CD4-positive, CD25-positive, alpha-beta regulatory T cell (primary cell): ENCODE data around the gene NHEJ1. TPM values are rescaled to one million over a fixed set of nuclear protein-coding genes. Genes with fewer than 3 reads are reported as not detected.

Experiments used
- ATAC-seq, 2 donors: fragments of 150-1000 bp; cut with Tn5 transposase; one replicate each; pipeline ENCODE4 v1.10.0; 2021; ENCODE audit warnings: low read depth in 2 of 2, moderate number of reproducible peaks in 2 of 2, moderate library complexity in 1 of 2
- DNase-seq, 3 donors: peaks; one replicate each; pipeline versions ENCODE4 v3.0.0 to v3.0.0-alpha.2; 2012 to 2022; ENCODE audit warnings: mixed read lengths in 1 of 3
- H3K27ac ChIP-seq: one replicate; pipeline ENCODE4 v1.7.0; 2013; ENCODE audit warnings: mild to moderate bottlenecking, low read length; ENCODE audit not compliant: insufficient read depth, poor library complexity, severe bottlenecking
- H3K27me3 ChIP-seq: one replicate; pipeline ENCODE4 v1.7.0; 2013; ENCODE audit warnings: low read length; ENCODE audit not compliant: control insufficient read depth, insufficient read depth
- H3K36me3 ChIP-seq: one replicate; pipeline ENCODE4 v1.7.0; 2013; ENCODE audit warnings: mild to moderate bottlenecking, low read length, moderate library complexity; ENCODE audit not compliant: control insufficient read depth, insufficient read depth
- H3K4me1 ChIP-seq: 2 replicates; pipeline ENCODE4 v1.7.0; 2013; ENCODE audit warnings: mild to moderate bottlenecking, low read length; ENCODE audit not compliant: insufficient read depth, control insufficient read depth, poor library complexity, severe bottlenecking
- H3K4me3 ChIP-seq: one replicate; pipeline ENCODE4 v1.7.0; 2013; ENCODE audit warnings: low read depth, mild to moderate bottlenecking, low read length, moderate library complexity
- H3K9me3 ChIP-seq, 2 experiments: 1 replicate in 1 of 2; 2 replicates in 1 of 2; pipeline ENCODE4 v1.7.0; 2013; ENCODE audit warnings: low read length in 2 of 2, mild to moderate bottlenecking in 1 of 2, moderate library complexity in 1 of 2; ENCODE audit not compliant: control insufficient read depth in 2 of 2
- H3K27ac Mint-ChIP-seq, 3 donors: one replicate each; pipeline ENCODE4 v1.8.0; 2020 to 2022; ENCODE audit warnings: mild to moderate bottlenecking in 3 of 3, mixed read lengths in 3 of 3, moderate library complexity in 2 of 3
- H3K27me3 Mint-ChIP-seq: one replicate; pipeline ENCODE4 v1.8.0; 2022; ENCODE audit warnings: mild to moderate bottlenecking, mixed read lengths
- H3K36me3 Mint-ChIP-seq: one replicate; pipeline ENCODE4 v1.8.0; 2020; ENCODE audit warnings: mixed read lengths
- H3K4me1 Mint-ChIP-seq, 4 donors: one replicate each; pipeline ENCODE4 v1.8.0; 2020 to 2022; ENCODE audit warnings: mixed read lengths in 4 of 4, mild to moderate bottlenecking in 1 of 4
- H3K4me3 Mint-ChIP-seq, 4 donors: one replicate each; pipeline ENCODE4 v1.8.0; 2020 to 2022; ENCODE audit warnings: mild to moderate bottlenecking in 4 of 4, mixed read lengths in 4 of 4, moderate library complexity in 3 of 4
- H3K9me3 Mint-ChIP-seq, 7 donors: one replicate each; pipeline ENCODE4 v1.8.0; 2020 to 2022; ENCODE audit warnings: mixed read lengths in 7 of 7, mild to moderate bottlenecking in 3 of 7, moderate library complexity in 2 of 7
- polyA plus RNA-seq, 4 donors: library from polyadenylated mRNA; unstranded; fragments of 300-500 nt; fragmentation: Illumina TruSeq; gene quantifications; one replicate each; pipeline ENCODE4 v1.2.3, GENCODE V29; 2021
- total RNA-seq: library from RNA; stranded (reverse); gene quantifications from one replicate; pipeline ENCODE4 v1.2.3, GENCODE V29; 2022

The NHEJ1 gene
- total and polyA plus RNA-seq, 5 donors from 2014 or later = 12.9 to 29.1 (median 25.5) TPM

DNA sequence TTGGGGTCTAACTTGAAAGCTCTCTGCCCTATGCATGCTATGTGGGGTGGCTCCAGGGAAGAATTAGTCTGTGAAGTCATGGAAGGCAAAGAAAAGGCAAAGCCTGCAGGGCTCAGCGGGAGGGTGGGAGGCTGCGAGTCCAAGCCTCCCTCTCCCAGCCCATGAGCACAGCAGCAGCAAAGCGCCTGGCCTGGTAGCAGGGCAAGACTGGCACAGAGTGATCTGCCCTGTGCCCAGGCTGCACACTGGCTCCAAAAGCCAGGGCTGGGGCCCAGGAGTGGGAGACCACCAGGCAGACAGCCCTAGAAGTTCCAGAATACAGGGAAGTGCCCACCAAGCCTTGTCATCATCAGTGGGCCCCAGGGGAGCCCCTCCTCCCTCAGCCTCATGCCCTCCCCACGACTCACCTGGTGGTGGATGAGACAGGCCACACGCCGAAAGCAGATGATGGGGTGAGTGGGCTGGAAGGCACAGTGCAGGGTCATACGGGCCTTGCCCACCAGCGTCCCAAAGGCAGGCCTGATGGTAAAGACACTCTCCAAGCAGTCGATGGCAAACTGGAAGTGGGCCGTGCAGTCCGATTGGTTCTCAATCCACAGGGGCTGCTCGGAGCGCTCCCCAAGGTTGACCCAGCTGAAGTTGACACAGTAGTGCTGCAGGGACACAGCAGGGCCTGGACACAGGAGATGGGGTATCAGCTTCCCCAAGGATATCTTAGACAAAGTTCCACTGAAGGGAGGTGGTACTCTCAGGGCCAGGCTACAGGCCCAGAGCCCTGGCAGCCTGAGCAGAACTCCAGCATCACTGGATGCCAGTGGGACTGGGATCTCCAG lies 131.4 kb downstream of the NHEJ1 start:
- H3K36me3 ChIP-seq = no peaks in the 10 kb centered on the region
- no peaks in the 10 kb centered on the region for H3K36me3 Mint-ChIP-seq
- ATAC-seq = no peak
- no peaks in the 10 kb centered on the region for H3K9me3 Mint-ChIP-seq
- H3K9me3 ChIP-seq = no peaks in the 10 kb centered on the region
- peaks cover 27% of the 10 kb centered on the region for H3K27me3 Mint-ChIP-seq
- H3K4me1 Mint-ChIP-seq = peaks cover 0 to 3% (median 0%) of the 10 kb centered on the region in 4 donors
- H3K4me3 ChIP-seq = no peak overlapping the region
- H3K27ac ChIP-seq = no peak overlapping the region
- H3K4me1 ChIP-seq = no peaks in the 10 kb centered on the region
- H3K27me3 ChIP-seq = peaks cover 5% of the 10 kb centered on the region
- no peak overlapping the region for H3K27ac Mint-ChIP-seq
- no peak overlapping the region for H3K4me3 Mint-ChIP-seq
- DNase-seq = no peak

GRCh38 chr2:219028141-219028540 lies 132.5 kb downstream of the NHEJ1 start:
- H3K27me3 Mint-ChIP-seq = peaks cover 17% of the 10 kb centered on the region
- H3K4me3 ChIP-seq = no peak overlapping the region
- no peaks in the 10 kb centered on the region for H3K36me3 ChIP-seq
- no peaks in the 10 kb centered on the region for H3K9me3 Mint-ChIP-seq
- peaks cover 3% of the 10 kb centered on the region for H3K27me3 ChIP-seq
- ATAC-seq (no peak), DNase-seq (no peak)
- no peaks in the 10 kb centered on the region for H3K36me3 Mint-ChIP-seq
- peaks cover 0 to 3% (median 0%) of the 10 kb centered on the region in 4 donors for H3K4me1 Mint-ChIP-seq
- no peak overlapping the region for H3K27ac Mint-ChIP-seq
- H3K9me3 ChIP-seq = no peaks in the 10 kb centered on the region
- H3K4me3 Mint-ChIP-seq = no peak overlapping the region
- no peak overlapping the region for H3K27ac ChIP-seq
- H3K4me1 ChIP-seq = no peaks in the 10 kb centered on the region

DNA sequence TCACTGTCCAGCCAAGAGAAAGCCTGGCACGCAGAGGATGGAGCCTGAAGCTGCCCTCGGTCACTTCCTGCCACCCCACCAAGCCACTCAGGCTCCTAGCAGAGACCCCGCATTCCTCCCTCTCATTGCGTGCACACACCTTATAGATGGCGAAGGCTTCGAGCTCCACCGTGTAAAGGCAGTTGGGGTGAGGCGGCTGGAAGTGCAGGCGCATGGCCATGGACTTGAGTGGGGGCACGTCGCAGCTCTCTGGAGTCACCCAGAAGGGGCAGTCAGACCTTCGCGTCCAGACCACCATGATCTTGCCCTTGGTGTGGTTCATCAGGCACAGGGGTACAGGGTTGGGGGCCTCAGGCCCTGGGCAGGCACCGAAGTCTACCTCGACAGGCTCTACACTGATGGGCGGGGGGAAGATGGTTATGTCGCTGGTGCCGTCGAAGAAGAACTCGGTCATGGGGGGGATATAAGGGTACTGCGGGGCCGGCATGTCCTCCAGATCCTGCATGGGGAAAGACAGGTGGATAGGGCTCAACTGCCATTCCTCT lies 133.0 kb downstream of the NHEJ1 start:
- Mint-ChIP-seq H3K27me3 (peaks cover 16% of the 10 kb centered on the region), H3K9me3 (no peaks in the 10 kb centered on the region), H3K4me1 (peaks cover 0 to 3% (median 0%) of the 10 kb centered on the region in 4 donors), H3K27ac (no peak overlapping the region), H3K4me3 (no peak overlapping the region), H3K36me3 (no peaks in the 10 kb centered on the region)
- H3K36me3 ChIP-seq = no peaks in the 10 kb centered on the region
- H3K9me3 ChIP-seq = no peaks in the 10 kb centered on the region
- ATAC-seq = no peak
- peaks cover 3% of the 10 kb centered on the region for H3K27me3 ChIP-seq
- no peaks in the 10 kb centered on the region for H3K4me1 ChIP-seq
- no peak for DNase-seq
- no peak overlapping the region for H3K4me3 ChIP-seq
- H3K27ac ChIP-seq = no peak overlapping the region

DNA sequence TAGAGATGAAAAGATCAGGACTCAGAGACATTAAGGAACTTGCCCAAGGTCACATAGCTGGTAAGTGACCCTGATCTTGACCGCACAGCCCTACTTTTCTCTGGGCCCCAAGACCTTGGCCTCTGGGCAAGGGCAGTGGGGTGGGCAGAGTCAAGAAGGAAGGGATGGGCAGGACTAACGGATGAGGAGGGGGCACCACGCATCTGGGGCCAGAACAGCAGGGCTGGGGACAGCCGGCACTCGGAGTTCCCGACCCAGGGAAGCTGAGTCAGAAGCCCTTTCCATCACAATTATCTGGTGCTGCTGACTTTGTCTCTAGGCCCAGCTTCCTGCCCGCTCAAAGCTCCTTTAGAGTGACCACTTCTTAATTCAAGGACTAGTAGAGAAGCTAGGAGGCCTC lies 133.7 kb downstream of the NHEJ1 start:
- H3K9me3 Mint-ChIP-seq = no peaks in the 10 kb centered on the region
- H3K36me3 Mint-ChIP-seq = no peaks in the 10 kb centered on the region
- no peak overlapping the region for H3K4me3 Mint-ChIP-seq
- Histone ChIP-seq H3K36me3 (no peaks in the 10 kb centered on the region), H3K27me3 (no peaks in the 10 kb centered on the region), H3K9me3 (no peaks in the 10 kb centered on the region), H3K27ac (no peak overlapping the region), H3K4me3 (no peak overlapping the region), H3K4me1 (no peaks in the 10 kb centered on the region)
- ATAC-seq = no peak
- DNase-seq = no peak
- peaks cover 15% of the 10 kb centered on the region for H3K27me3 Mint-ChIP-seq
- H3K4me1 Mint-ChIP-seq = peaks cover 0 to 3% (median 0%) of the 10 kb centered on the region in 4 donors
- no peak overlapping the region for H3K27ac Mint-ChIP-seq

- Histone ChIP-seq H3K36me3 (no peaks in the 10 kb centered on the region), H3K4me1 (no peaks in the 10 kb centered on the region), H3K4me3 (no peak overlapping the region), H3K27me3 (no peaks in the 10 kb centered on the region), H3K9me3 (no peaks in the 10 kb centered on the region), H3K27ac (no peak overlapping the region)
- Mint-ChIP-seq H3K36me3 (no peaks in the 10 kb centered on the region), H3K27ac (no peak overlapping the region), H3K27me3 (peaks cover 15% of the 10 kb centered on the region), H3K4me3 (no peak overlapping the region), H3K4me1 (peaks cover 0 to 3% (median 0%) of the 10 kb centered on the region in 4 donors), H3K9me3 (no peaks in the 10 kb centered on the region)
- DNase-seq (no peak), ATAC-seq (no peak)
These were observed 134.7 kb downstream of the NHEJ1 start for GRCh38 chr2:219025637-219026585.

Other genes starting within 250 kb of the NHEJ1 start
- not detected for gene CDK5R2, start 201.1 kb downstream of the NHEJ1 start, total RNA-seq
- gene CDK5R2, start 201.1 kb downstream of the NHEJ1 start, polyA plus RNA-seq = not detected
- gene FEV, start 175.6 kb downstream of the NHEJ1 start, total RNA-seq = not detected
- not detected for gene FEV, start 175.6 kb downstream of the NHEJ1 start, polyA plus RNA-seq
- gene CRYBA2, start 167.4 kb downstream of the NHEJ1 start, total RNA-seq = not detected
- not detected for gene CRYBA2, start 167.4 kb downstream of the NHEJ1 start, polyA plus RNA-seq
- gene CFAP65, start 119.3 kb downstream of the NHEJ1 start, total RNA-seq = not detected
- gene CFAP65, start 119.3 kb downstream of the NHEJ1 start, polyA plus RNA-seq = not detected
- not detected for gene IHH, start 99.9 kb downstream of the NHEJ1 start, total RNA-seq
- not detected for gene IHH, start 99.9 kb downstream of the NHEJ1 start, polyA plus RNA-seq
- gene SLC23A3, start 9.2 kb upstream of the NHEJ1 start, total RNA-seq = 1.3 TPM
- not detected for gene SLC23A3, start 9.2 kb upstream of the NHEJ1 start, polyA plus RNA-seq
- gene CNPPD1, start 16.1 kb upstream of the NHEJ1 start, total RNA-seq = 68.2 TPM
- 100 to 1,000 TPM; 100 to 143 (median 113) TPM for gene CNPPD1, start 16.1 kb upstream of the NHEJ1 start, polyA plus RNA-seq
- 84.7 TPM for gene RETREG2, start 17.5 kb upstream of the NHEJ1 start, total RNA-seq
- 10 to 100 TPM; 62.8 to 89.7 (median 72.1) TPM for gene RETREG2, start 17.5 kb upstream of the NHEJ1 start, polyA plus RNA-seq
- 70.8 TPM for gene ZFAND2B, start 46.0 kb upstream of the NHEJ1 start, total RNA-seq
- gene ZFAND2B, start 46.0 kb upstream of the NHEJ1 start, polyA plus RNA-seq = 10 to 100 TPM; 54.4 to 72.1 (median 64.0) TPM
- 6.0 TPM for gene ABCB6, start 58.1 kb upstream of the NHEJ1 start, total RNA-seq
- gene ABCB6, start 58.1 kb upstream of the NHEJ1 start, polyA plus RNA-seq = 1 to 10 TPM; 1.5 to 3.9 (median 1.7) TPM
- 68.0 TPM for gene ATG9A, start 68.8 kb upstream of the NHEJ1 start, total RNA-seq
- gene ATG9A, start 68.8 kb upstream of the NHEJ1 start, polyA plus RNA-seq = 10 to 100 TPM; 18.7 to 21.0 (median 19.0) TPM
- gene ANKZF1, start 69.0 kb upstream of the NHEJ1 start, total RNA-seq = 123 TPM
- 10 to 100 TPM; 23.5 to 37.5 (median 28.5) TPM for gene ANKZF1, start 69.0 kb upstream of the NHEJ1 start, polyA plus RNA-seq
- gene GLB1L, start 84.6 kb upstream of the NHEJ1 start, total RNA-seq = 0.86 TPM
- gene GLB1L, start 84.6 kb upstream of the NHEJ1 start, polyA plus RNA-seq = 1 to 10 TPM in 1 of 4 donors, under 1 TPM in 2, not detected in 1; 0.78 to 1.1 (median 0.90) TPM
- 21.9 TPM for gene STK16, start 84.7 kb upstream of the NHEJ1 start, total RNA-seq
- 10 to 100 TPM; 14.8 to 26.1 (median 19.1) TPM for gene STK16, start 84.7 kb upstream of the NHEJ1 start, polyA plus RNA-seq
- not detected for gene TUBA4B, start 92.4 kb upstream of the NHEJ1 start, total RNA-seq
- gene TUBA4B, start 92.4 kb upstream of the NHEJ1 start, polyA plus RNA-seq = not detected
- 245 TPM for gene TUBA4A, start 93.1 kb upstream of the NHEJ1 start, total RNA-seq
- 100 to 1,000 TPM; 217 to 323 (median 270) TPM for gene TUBA4A, start 93.1 kb upstream of the NHEJ1 start, polyA plus RNA-seq
- gene DNAJB2, start 118.6 kb upstream of the NHEJ1 start, total RNA-seq = 133 TPM
- gene DNAJB2, start 118.6 kb upstream of the NHEJ1 start, polyA plus RNA-seq = 1 to 10 TPM; 6.0 to 7.3 (median 6.2) TPM
- gene PTPRN, start 148.6 kb upstream of the NHEJ1 start, total RNA-seq = not detected
- gene PTPRN, start 148.6 kb upstream of the NHEJ1 start, polyA plus RNA-seq = under 1 TPM in 1 of 4 donors, not detected in 3; 0.28 TPM
- not detected for gene RESP18, start 171.9 kb upstream of the NHEJ1 start, total RNA-seq
- not detected for gene RESP18, start 171.9 kb upstream of the NHEJ1 start, polyA plus RNA-seq
- gene DNPEP, start 227.1 kb upstream of the NHEJ1 start, total RNA-seq = 74.0 TPM
- 10 to 100 TPM; 51.2 to 76.1 (median 63.5) TPM for gene DNPEP, start 227.1 kb upstream of the NHEJ1 start, polyA plus RNA-seq